Lower leg skin (tissue), 4 donors: ENCODE results near the gene BMF. TPM values are rescaled to one million over a fixed set of nuclear protein-coding genes. Genes with fewer than 3 reads are reported as not detected.

ENCODE experiments used
- DNase-seq, 2 donors: peaks; one replicate each; pipeline ENCODE4 v3.0.0-alpha.2; 2019; ENCODE audit warnings: low spot score in 2 of 2
- H3K4me3 ChIP-seq: fragments of 200-600 bp; sonication (generic); 2 replicates; pipeline ENCODE4 v1.5.1; 2017; ENCODE audit warnings: mild to moderate bottlenecking, low read depth; ENCODE audit not compliant: poor library complexity, severe bottlenecking
- CTCF ChIP-seq, 3 donors: fragments of 450-650 bp; IDR thresholded peaks; one replicate each; pipeline ENCODE4 v1.5.1; 2016; ENCODE audit warnings: antibody characterized with exemption in 3 of 3, mild to moderate bottlenecking in 3 of 3, moderate library complexity in 2 of 3
- POLR2A ChIP-seq, 2 donors: fragments of 450-650 bp; IDR thresholded peaks; one replicate each; pipeline ENCODE4 v1.6.1; 2016 to 2017; ENCODE audit warnings: antibody characterized with exemption in 2 of 2, mild to moderate bottlenecking in 1 of 2, moderate library complexity in 1 of 2
- WGBS, 2 donors: methylation state at CpG; one replicate each; pipeline ENCODE4 v1.1.5; 2018; 5-methylcytosine and 5-hydroxymethylcytosine counted together
- intact Hi-C: fragments of 100-400 bp; cut with DNase I; formaldehyde crosslinking; loops from one replicate; pipeline ENCODE4 v1.15.0; 2023; ENCODE audit warnings: low total_unique reads
- total RNA-seq, 4 donors: library from RNA; depleted of rRNA; stranded (reverse); fragments of >200 nt; gene quantifications; one replicate each; pipeline ENCODE4 v1.1.0, GENCODE V29; 2016

BMF gene
- total RNA-seq, 4 donors from 2014 or later = 2.1 to 11.8 (median 8.4) TPM

DNA sequence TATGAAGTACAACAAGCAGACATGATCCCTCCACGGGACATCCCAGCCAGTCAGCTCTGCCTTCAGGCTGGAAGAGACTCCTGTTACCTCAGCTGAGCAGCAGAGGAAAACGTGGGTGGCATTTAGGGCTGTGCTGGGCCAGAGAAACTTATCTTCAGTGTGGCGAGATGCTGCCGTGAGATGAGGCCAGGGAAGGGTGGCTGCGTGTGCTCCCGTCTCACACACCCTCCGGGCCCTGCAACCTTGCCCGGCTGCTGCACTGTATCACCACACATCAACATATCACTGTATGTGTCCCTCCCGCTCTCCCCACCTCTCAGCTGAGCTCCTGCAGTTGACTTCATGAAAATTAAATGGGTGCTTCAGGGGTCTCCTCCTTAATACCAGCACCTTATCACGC is 23.4 kb downstream of the BMF start:
- WGBS, 2 donors = 37 to 44% methylated on average over 10 of the region's 10 CpGs
- no peak overlapping the region for H3K4me3 ChIP-seq
- TF ChIP-seq POLR2A (IDR thresholded peaks at IDR 0.05) (no peak), CTCF (IDR thresholded peaks at IDR 0.05) (no peak)
- intact Hi-C loops = no loop called here
- no peak for DNase-seq

DNA sequence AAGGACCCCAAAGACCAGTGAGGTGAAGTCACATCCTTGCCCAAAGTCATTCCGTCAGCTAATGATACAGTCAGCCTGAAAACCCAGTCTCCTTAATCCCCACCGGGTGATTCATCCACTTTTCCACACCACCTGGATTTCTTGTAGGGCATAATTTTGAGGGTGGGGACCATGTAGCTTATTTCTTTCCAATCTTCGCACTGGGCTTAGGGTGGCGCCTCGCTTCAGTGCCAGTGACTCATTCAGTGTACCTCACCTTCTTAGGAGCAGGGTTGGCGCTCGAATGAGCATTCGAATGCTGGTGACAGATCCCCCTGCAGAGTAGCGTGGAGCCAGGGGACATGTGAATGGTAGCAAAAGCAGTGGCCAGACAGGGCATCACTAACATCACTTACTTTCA is 24.0 kb downstream of the BMF start:
- H3K4me3 ChIP-seq = no peak overlapping the region
- no peak for DNase-seq
- intact Hi-C loops = no loop called here
- 60 to 71% methylated on average over 9 of the region's 9 CpGs for WGBS, 2 donors
- TF ChIP-seq POLR2A (IDR thresholded peaks at IDR 0.05) (no peak), CTCF (IDR thresholded peaks at IDR 0.05) (no peak)

- H3K4me3 ChIP-seq = no peak overlapping the region
- no peak for TF ChIP-seq POLR2A (IDR thresholded peaks at IDR 0.05)
- no peak for TF ChIP-seq CTCF (IDR thresholded peaks at IDR 0.05)
- intact Hi-C loops = no loop called here
- WGBS, 2 donors = 61 to 62% methylated on average over 12 of the region's 12 CpGs
- DNase-seq = no peak
These were observed 26.3 kb downstream of the BMF start for GRCh38 chr15:40082195-40082883.

GRCh38 chr15:40081691-40082194 is 26.9 kb downstream of the BMF start:
- peak overlapping the region; percentile 16 for H3K4me3 ChIP-seq
- TF ChIP-seq CTCF (IDR thresholded peaks at IDR 0.05) (no peak), POLR2A (IDR thresholded peaks at IDR 0.05) (no peak)
- 7 to 8% methylated on average over 12 of the region's 12 CpGs for WGBS, 2 donors
- DNase-seq = peak; percentile 73 to 95
- intact Hi-C loops = no loop called here

GRCh38 chr15:40080847-40081246 is 27.8 kb downstream of the BMF start:
- intact Hi-C loops = no loop called here
- WGBS, 2 donors = 33 to 44% methylated on average over 5 of the region's 5 CpGs
- DNase-seq = no peak

More at GRCh38 chr15:40080847-40081246, 27.8 kb downstream of the BMF start:
- no peak for TF ChIP-seq CTCF (IDR thresholded peaks at IDR 0.05)
- H3K4me3 ChIP-seq = no peak overlapping the region
